ENCODE results near the gene SF3B3.

- TF ChIP-seq SMAD1 (CRISPR knock-in tag; IDR thresholded peaks at IDR 0.05; ENCODE audit: borderline replicate concordance, low read depth) (no peak), PHF20 (CRISPR knock-in tag; IDR thresholded peaks at IDR 0.05) (no peak), ZNF274 (CRISPR knock-in tag; IDR thresholded peaks at IDR 0.05) (no peak), PREB (CRISPR knock-in tag; IDR thresholded peaks at IDR 0.05) (no peak), NFAT5 (CRISPR knock-in tag; IDR thresholded peaks at IDR 0.05) (no peak), GATAD1 (CRISPR knock-in tag; IDR thresholded peaks at IDR 0.05) (no peak), TAF1 (CRISPR knock-in tag; IDR thresholded peaks at IDR 0.05) (no peak), BRF2 (CRISPR knock-in tag; IDR thresholded peaks at IDR 0.05) (no peak), SIN3A (IDR thresholded peaks at IDR 0.05; ENCODE audit: borderline replicate concordance, low read depth, low read length) (no peak), ZNF143 (CRISPR knock-in tag; IDR thresholded peaks at IDR 0.05) (no peak), REST (IDR thresholded peaks at IDR 0.05; ENCODE audit: borderline replicate concordance in 1 of 2, low read depth in 1 of 2, low read length in 2 of 2) (no peak), GTF2F1 (IDR thresholded peaks at IDR 0.05; ENCODE audit: low read length) (no peak)
Observed at GRCh38 chr16:70574595-70575271, 51.1 kb downstream of the SF3B3 start.
